ENCODE measurements around the gene TRAPPC14.

DNA sequence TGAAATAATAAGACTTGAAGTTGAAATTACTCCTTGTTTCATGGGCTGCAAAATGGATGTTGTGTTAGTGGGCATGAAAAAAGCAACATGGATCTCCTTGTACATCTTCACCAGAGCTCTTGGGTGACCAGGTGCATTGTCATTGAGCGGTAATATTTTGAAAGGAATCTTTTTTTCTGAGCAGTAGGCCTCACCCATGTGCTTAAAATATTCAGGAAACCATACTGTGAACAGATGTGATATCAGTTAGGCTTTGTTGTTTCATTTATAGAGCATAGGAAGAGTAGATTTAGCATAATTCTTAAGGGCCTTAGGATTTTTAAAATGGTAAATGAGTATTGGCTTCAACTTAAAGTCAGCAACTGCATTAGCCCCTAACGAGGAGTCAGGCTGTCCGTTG lies 34.4 kb upstream of the TRAPPC14 start:
- TF ChIP-seq, protein P1, sequence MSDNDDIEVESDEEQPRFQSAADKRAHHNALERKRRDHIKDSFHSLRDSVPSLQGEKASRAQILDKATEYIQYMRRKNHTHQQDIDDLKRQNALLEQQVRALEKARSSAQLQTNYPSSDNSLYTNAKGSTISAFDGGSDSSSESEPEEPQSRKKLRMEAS (IDR thresholded peaks at IDR 0.05), result no peak
- no peak for TF ChIP-seq EGR1 (IDR thresholded peaks at IDR 0.05; ENCODE audit: low read depth in 2 of 2)
- TF ChIP-seq, protein P2, sequence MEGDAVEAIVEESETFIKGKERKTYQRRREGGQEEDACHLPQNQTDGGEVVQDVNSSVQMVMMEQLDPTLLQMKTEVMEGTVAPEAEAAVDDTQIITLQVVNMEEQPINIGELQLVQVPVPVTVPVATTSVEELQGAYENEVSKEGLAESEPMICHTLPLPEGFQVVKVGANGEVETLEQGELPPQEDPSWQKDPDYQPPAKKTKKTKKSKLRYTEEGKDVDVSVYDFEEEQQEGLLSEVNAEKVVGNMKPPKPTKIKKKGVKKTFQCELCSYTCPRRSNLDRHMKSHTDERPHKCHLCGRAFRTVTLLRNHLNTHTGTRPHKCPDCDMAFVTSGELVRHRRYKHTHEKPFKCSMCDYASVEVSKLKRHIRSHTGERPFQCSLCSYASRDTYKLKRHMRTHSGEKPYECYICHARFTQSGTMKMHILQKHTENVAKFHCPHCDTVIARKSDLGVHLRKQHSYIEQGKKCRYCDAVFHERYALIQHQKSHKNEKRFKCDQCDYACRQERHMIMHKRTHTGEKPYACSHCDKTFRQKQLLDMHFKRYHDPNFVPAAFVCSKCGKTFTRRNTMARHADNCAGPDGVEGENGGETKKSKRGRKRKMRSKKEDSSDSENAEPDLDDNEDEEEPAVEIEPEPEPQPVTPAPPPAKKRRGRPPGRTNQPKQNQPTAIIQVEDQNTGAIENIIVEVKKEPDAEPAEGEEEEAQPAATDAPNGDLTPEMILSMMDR (IDR thresholded peaks at IDR 0.05; ENCODE audit: low read depth, low read length, missing input control), result no peak
- TF ChIP-seq, protein P3, sequence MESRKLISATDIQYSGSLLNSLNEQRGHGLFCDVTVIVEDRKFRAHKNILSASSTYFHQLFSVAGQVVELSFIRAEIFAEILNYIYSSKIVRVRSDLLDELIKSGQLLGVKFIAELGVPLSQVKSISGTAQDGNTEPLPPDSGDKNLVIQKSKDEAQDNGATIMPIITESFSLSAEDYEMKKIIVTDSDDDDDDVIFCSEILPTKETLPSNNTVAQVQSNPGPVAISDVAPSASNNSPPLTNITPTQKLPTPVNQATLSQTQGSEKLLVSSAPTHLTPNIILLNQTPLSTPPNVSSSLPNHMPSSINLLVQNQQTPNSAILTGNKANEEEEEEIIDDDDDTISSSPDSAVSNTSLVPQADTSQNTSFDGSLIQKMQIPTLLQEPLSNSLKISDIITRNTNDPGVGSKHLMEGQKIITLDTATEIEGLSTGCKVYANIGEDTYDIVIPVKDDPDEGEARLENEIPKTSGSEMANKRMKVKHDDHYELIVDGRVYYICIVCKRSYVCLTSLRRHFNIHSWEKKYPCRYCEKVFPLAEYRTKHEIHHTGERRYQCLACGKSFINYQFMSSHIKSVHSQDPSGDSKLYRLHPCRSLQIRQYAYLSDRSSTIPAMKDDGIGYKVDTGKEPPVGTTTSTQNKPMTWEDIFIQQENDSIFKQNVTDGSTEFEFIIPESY (IDR thresholded peaks at IDR 0.05), result no peak
- TF ChIP-seq JUND (IDR thresholded peaks at IDR 0.05), result no peak
- TF ChIP-seq, protein P4, sequence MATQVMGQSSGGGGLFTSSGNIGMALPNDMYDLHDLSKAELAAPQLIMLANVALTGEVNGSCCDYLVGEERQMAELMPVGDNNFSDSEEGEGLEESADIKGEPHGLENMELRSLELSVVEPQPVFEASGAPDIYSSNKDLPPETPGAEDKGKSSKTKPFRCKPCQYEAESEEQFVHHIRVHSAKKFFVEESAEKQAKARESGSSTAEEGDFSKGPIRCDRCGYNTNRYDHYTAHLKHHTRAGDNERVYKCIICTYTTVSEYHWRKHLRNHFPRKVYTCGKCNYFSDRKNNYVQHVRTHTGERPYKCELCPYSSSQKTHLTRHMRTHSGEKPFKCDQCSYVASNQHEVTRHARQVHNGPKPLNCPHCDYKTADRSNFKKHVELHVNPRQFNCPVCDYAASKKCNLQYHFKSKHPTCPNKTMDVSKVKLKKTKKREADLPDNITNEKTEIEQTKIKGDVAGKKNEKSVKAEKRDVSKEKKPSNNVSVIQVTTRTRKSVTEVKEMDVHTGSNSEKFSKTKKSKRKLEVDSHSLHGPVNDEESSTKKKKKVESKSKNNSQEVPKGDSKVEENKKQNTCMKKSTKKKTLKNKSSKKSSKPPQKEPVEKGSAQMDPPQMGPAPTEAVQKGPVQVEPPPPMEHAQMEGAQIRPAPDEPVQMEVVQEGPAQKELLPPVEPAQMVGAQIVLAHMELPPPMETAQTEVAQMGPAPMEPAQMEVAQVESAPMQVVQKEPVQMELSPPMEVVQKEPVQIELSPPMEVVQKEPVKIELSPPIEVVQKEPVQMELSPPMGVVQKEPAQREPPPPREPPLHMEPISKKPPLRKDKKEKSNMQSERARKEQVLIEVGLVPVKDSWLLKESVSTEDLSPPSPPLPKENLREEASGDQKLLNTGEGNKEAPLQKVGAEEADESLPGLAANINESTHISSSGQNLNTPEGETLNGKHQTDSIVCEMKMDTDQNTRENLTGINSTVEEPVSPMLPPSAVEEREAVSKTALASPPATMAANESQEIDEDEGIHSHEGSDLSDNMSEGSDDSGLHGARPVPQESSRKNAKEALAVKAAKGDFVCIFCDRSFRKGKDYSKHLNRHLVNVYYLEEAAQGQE (IDR thresholded peaks at IDR 0.05), result no peak
- TF ChIP-seq TAF1 (conservative IDR thresholded peaks at IDR 0.05), result no peak
- TF ChIP-seq HNF4G (IDR thresholded peaks at IDR 0.05), result no peak
- no peak for TF ChIP-seq FOXA1 (IDR thresholded peaks at IDR 0.05)
- TF ChIP-seq YY1 (IDR thresholded peaks at IDR 0.05), result no peak

Data from liver (tissue), 3 donors.